A549 (cell line): ENCODE data around the gene SYT13. TPM values are rescaled to one million over a fixed set of nuclear protein-coding genes. Genes with fewer than 3 reads are reported as not detected.
A peak's percentile ranks its signal among the peaks of the same experiment; 100 is the strongest.

ENCODE experiments used
- ATAC-seq, 2 experiments: fragments of 200-7000 bp in 1 of 2; fragments of >200 bp in 1 of 2; cut with Nextera tagmentation in 1 of 2; cut with Tn5 transposase in 1 of 2; 3 replicates each; pipeline versions ENCODE4 v1.8.0 to v1.9.1; 2018 to 2020; ENCODE audit warnings: mild to moderate bottlenecking in 1 of 2, moderate library complexity in 1 of 2
- CTCF ChIA-PET: fragments of 300-600 bp; sonication (Branson Sonifier 250); formaldehyde crosslinking; extraction: SDS; loops from one replicate; lab custom pipeline; 2021; ENCODE audit warnings: antibody characterized with exemption, inconsistent platforms; lab: Yijun Ruan, JAX
- POLR2A ChIA-PET: fragments of 350-600 bp; formaldehyde crosslinking; extraction: SDS; loops from one replicate; lab custom pipeline; 2021; ENCODE audit warnings: antibody characterized with exemption, inconsistent platforms; lab: Yijun Ruan, JAX
- DNase-seq, 2 experiments: peaks; one replicate each; pipeline versions ENCODE4 v3.0.0 to v3.0.0-alpha.2; 2011 to 2016; ENCODE audit warnings: low read depth in 1 of 2, low spot score in 1 of 2
- FAIRE-seq: peaks from 2 replicates; lab custom pipeline; 2011; peaks lifted over from hg19 to GRCh38; lab: Jason Lieb, UNC
- H3K27ac ChIP-seq, 2 experiments: fragments of >200 bp; sonication (Bioruptor Twin); formaldehyde crosslinking; 3 replicates each; pipeline ENCODE4 v1.5.1; 2016 to 2017
- H3K4me1 ChIP-seq: fragments of >200 bp; sonication (Bioruptor Twin); formaldehyde crosslinking; 3 replicates; pipeline ENCODE4 v1.6.1; 2016
- H3K4me2 ChIP-seq: fragments of >200 bp; sonication (Bioruptor Twin); formaldehyde crosslinking; 3 replicates; pipeline ENCODE4 v1.6.1; 2016
- H3K4me3 ChIP-seq: fragments of >200 bp; sonication (Bioruptor Twin); formaldehyde crosslinking; 3 replicates; pipeline ENCODE4 v1.5.1; 2016
- H3K9me3 ChIP-seq: fragments of >200 bp; sonication (Bioruptor Twin); formaldehyde crosslinking; 3 replicates; pipeline ENCODE4 v1.6.1; 2016
- ATOH8 ChIP-seq: fragments of 250-450 bp; sonication (Bioruptor Pico); IDR thresholded peaks from 2 replicates; pipeline ENCODE4 v1.5.0; 2020; ENCODE audit warnings: low read depth, mild to moderate bottlenecking, moderate library complexity
- CBX8 ChIP-seq: fragments of 200-600 bp; sonication (generic); IDR thresholded peaks from 2 replicates; pipeline ENCODE4 v1.6.1; 2016
- CHD2 ChIP-seq: fragments of 150-350 bp; IDR thresholded peaks from 2 replicates; pipeline ENCODE4 v1.6.1; 2014; ENCODE audit warnings: low read length; ENCODE audit not compliant: partially characterized antibody
- CTCF ChIP-seq: fragments of >200 bp; sonication (Bioruptor Twin); formaldehyde crosslinking; IDR thresholded peaks from 3 replicates; pipeline ENCODE4 v1.5.1; 2016
- EHF ChIP-seq: fragments of 250-450 bp; sonication (Bioruptor Pico); IDR thresholded peaks from 2 replicates; pipeline ENCODE4 v1.5.0; 2020; ENCODE audit warnings: mild to moderate bottlenecking
- FOXS1 ChIP-seq: fragments of 250-450 bp; sonication (Bioruptor Pico); IDR thresholded peaks from 2 replicates; pipeline ENCODE4 v1.5.0; 2020; ENCODE audit warnings: mild to moderate bottlenecking, moderate library complexity
- HDAC2 ChIP-seq: fragments of 200-600 bp; sonication (generic); IDR thresholded peaks from 2 replicates; pipeline ENCODE4 v1.6.1; 2016
- HEYL ChIP-seq: fragments of 250-450 bp; sonication (Bioruptor Pico); IDR thresholded peaks from 2 replicates; pipeline ENCODE4 v1.8.0; 2021; ENCODE audit warnings: mild to moderate bottlenecking, moderate library complexity
- HOXB13 ChIP-seq: fragments of 250-450 bp; sonication (Bioruptor Pico); IDR thresholded peaks from 2 replicates; pipeline ENCODE4 v1.5.0; 2020; ENCODE audit warnings: low read depth, mild to moderate bottlenecking, moderate library complexity
- HOXB5 ChIP-seq: fragments of 250-450 bp; sonication (Bioruptor Pico); IDR thresholded peaks from 2 replicates; pipeline ENCODE4 v1.5.0; 2020; ENCODE audit warnings: mild to moderate bottlenecking, moderate library complexity
- JUN ChIP-seq, 2 experiments: fragments of >200 bp; sonication (Bioruptor Twin); formaldehyde crosslinking; IDR thresholded peaks; 2 replicates in 1 of 2; 3 replicates in 1 of 2; pipeline ENCODE4 v1.6.1; 2016 to 2017
- JUNB ChIP-seq: fragments of >200 bp; sonication (Bioruptor Twin); formaldehyde crosslinking; IDR thresholded peaks from 2 replicates; pipeline ENCODE4 v1.6.1; 2016
- MAZ ChIP-seq: fragments of 150-350 bp; IDR thresholded peaks from 2 replicates; pipeline ENCODE4 v1.6.1; 2014; ENCODE audit warnings: antibody characterized with exemption, low read depth, low read length, borderline replicate concordance
- NFE2L2 ChIP-seq: fragments of 150-350 bp; conservative IDR thresholded peaks from 2 replicates; pipeline ENCODE4 v1.6.1; 2014; ENCODE audit warnings: low read length
- RAD21 ChIP-seq, 2 experiments: fragments of >200 bp in 1 of 2; sonication (Bioruptor Twin) in 1 of 2; formaldehyde crosslinking in 1 of 2; IDR thresholded peaks in 1 of 2; conservative IDR thresholded peaks in 1 of 2; 2 replicates in 1 of 2; 3 replicates in 1 of 2; pipeline ENCODE4 v1.6.1; 2012 to 2018; ENCODE audit warnings: inconsistent platforms in 1 of 2
- RARB ChIP-seq: fragments of 250-450 bp; sonication (Bioruptor Pico); IDR thresholded peaks from 2 replicates; pipeline ENCODE4 v1.8.0; 2021; ENCODE audit warnings: mild to moderate bottlenecking, moderate library complexity
- SREBF2 ChIP-seq: fragments of 450-650 bp; IDR thresholded peaks from 2 replicates; pipeline ENCODE4 v1.6.1; 2014; ENCODE audit warnings: mild to moderate bottlenecking, moderate library complexity
- TFCP2L1 ChIP-seq: fragments of 250-450 bp; sonication (Bioruptor Pico); IDR thresholded peaks from 2 replicates; pipeline ENCODE4 v1.5.0; 2021; ENCODE audit warnings: mild to moderate bottlenecking
- USF2 ChIP-seq: fragments of 450-650 bp; IDR thresholded peaks from 2 replicates; pipeline ENCODE4 v1.6.1; 2014; ENCODE audit warnings: antibody characterized with exemption
- ZNF302 ChIP-seq: fragments of 250-450 bp; sonication (Bioruptor Pico); IDR thresholded peaks from 2 replicates; pipeline ENCODE4 v1.9.0; 2021; ENCODE audit warnings: inconsistent platforms, mild to moderate bottlenecking, moderate library complexity
- WGBS: methylation state at CpG from one replicate; pipeline ENCODE4 v1.1.6; 2017; ENCODE audit errors: missing lambda C conversion rate; 5-methylcytosine and 5-hydroxymethylcytosine counted together
- polyA plus RNA-seq, 4 experiments: library from polyadenylated mRNA; depleted of rRNA in 3 of 4; stranded (reverse); fragments of >200 nt; fragmentation: RNase III in 1 of 4; extraction: RNeasy Plus Mini Kit Qiagen cat#74134 plus additional on column Dnase treatment in 1 of 4; gene quantifications; 2 replicates in 3 of 4; 3 replicates in 1 of 4; pipeline ENCODE4 v1.2.3, GENCODE V29; 2011 to 2017

The SYT13 gene
- polyA plus RNA-seq, 2 of the 4 experiments (the other 2 are of a cell fraction): 8.1 to 12.9 TPM

- no peak for TF ChIP-seq CBX8
- no peak for TF ChIP-seq ZNF302 (CRISPR knock-in tag)
- TF ChIP-seq RAD21 (conservative IDR thresholded peaks at IDR 0.05 in 1 of 2, IDR thresholded peaks at IDR 0.05 in 1 of 2): 0 out of 5 replicates have a peak, but pooled peaks of 1 of the 2 experiments have one; percentile 3
- TF ChIP-seq HDAC2: no peak
- WGBS: 62% methylated on average over 11 of the region's 14 CpGs
- CTCF ChIA-PET: interaction anchor here (0.6 to 11.4 kb wide), 35 partner anchors 9 to 1403 kb away, joined by 3 to 69 read pairs (median 5); partner anchors contain the start of gene SYT13
- DNase-seq: no peak
- Histone ChIP-seq H3K9me3 (no peaks in the 10 kb centered on the region), H3K4me1 (0 out of 3 replicates have a peak, but pooled peaks cover 3% of the 10 kb centered on the region), H3K4me2 (no peak overlapping the region), H3K27ac (no peak overlapping the region), H3K4me3 (no peak overlapping the region)
- peak; percentile 35 to 63; a peak in 4 of 6 replicates for ATAC-seq
- POLR2A ChIA-PET: no interaction called here
- FAIRE-seq: no peak
Observed at GRCh38 chr11:45233804-45234170, 52.4 kb downstream of the SYT13 start.

GRCh38 chr11:45233121-45233803 is 52.9 kb downstream of the SYT13 start:
- Histone ChIP-seq H3K4me3 (no peak overlapping the region), H3K27ac (no peak overlapping the region), H3K4me2 (no peak overlapping the region), H3K9me3 (no peaks in the 10 kb centered on the region), H3K4me1 (no peaks in the 10 kb centered on the region)
- no peak for TF ChIP-seq JUN (IDR thresholded peaks at IDR 0.05)
- TF ChIP-seq RARB (CRISPR knock-in tag): no peak
- no peak for TF ChIP-seq EHF (CRISPR knock-in tag)
- TF ChIP-seq MAZ: no peak
- TF ChIP-seq RAD21 (conservative IDR thresholded peaks at IDR 0.05 in 1 of 2, IDR thresholded peaks at IDR 0.05 in 1 of 2): peak; percentile 31 to 41; a peak in 2 of 5 replicates
- no peak for TF ChIP-seq CHD2
- peak; percentile 61 for TF ChIP-seq CTCF
- TF ChIP-seq TFCP2L1: no peak
- TF ChIP-seq USF2: no peak
- no peak for TF ChIP-seq NFE2L2
- TF ChIP-seq JUNB: no peak
- no peak for TF ChIP-seq FOXS1 (CRISPR knock-in tag)
- TF ChIP-seq HOXB5 (CRISPR knock-in tag): no peak
- no peak for TF ChIP-seq ATOH8 (CRISPR knock-in tag)
- no peak for TF ChIP-seq HOXB13 (CRISPR knock-in tag)
- no peak for TF ChIP-seq SREBF2
- TF ChIP-seq HEYL (CRISPR knock-in tag): no peak
- ChIA-PET CTCF (interaction anchor here (0.7 to 11.4 kb wide), 35 partner anchors 9 to 299 kb away, joined by 3 to 69 read pairs (median 5); partner anchors contain the start of gene SYT13), POLR2A (no interaction called here)
- DNase-seq: peak; percentile 61 to 93
- peak; percentile 87 to 96 for ATAC-seq
- no peak for FAIRE-seq
- WGBS: 33% methylated on average over 15 of the region's 17 CpGs
